Measurements from ENCODE around the gene GNAQ. TPM values are rescaled to one million over a fixed set of nuclear protein-coding genes. Genes with fewer than 3 reads are reported as not detected.
"Not testable (repeated sequence)": the region's sequence is repeated elsewhere in the genome, so short reads cannot be mapped to it uniquely, and the experiment has no call there.

Gene GNAQ
- total RNA-seq, 2 donors from 2014 or later: 9.4 to 22.3 TPM

DNA sequence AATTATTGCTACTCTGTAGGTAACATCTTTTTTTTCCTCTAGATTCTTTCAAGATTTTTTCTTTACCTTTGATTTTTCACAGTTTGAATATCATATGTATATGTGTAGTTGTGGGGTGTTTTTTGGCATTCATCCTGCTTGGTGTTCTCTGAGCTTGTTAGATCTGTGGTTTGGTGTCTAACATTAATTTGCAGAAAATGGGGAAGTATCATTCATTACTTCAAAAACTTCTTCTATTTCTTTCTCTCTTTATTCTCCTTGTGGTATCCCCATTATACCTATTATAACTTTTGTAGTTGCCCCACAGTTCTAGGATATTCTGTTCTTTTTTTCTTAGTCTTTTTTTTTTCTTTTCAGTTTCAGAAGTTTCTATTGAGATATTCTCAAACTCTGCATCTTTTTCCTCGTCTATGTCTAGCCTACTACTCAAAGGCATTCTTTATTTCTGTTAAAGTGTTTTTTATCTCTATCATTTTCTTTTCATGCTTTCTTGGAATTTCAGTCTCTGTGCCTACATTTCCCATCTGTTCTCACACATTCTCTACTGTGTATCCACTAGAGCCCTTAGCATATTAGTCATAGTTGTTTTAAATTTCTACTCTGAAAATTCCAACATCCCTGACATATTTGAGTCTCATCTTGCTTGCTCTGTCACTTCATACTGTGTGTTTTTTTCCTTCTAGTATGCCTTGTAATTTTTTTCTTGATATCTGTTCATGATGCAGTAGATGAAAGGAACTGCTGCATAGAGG, 323.4 kb downstream of the GNAQ start:
- no peak overlapping the region for H3K27ac Mint-ChIP-seq
- H3K36me3 Mint-ChIP-seq: peaks cover 20 to 31% of the 10 kb centered on the region in 2 donors
- H3K9me3 Mint-ChIP-seq: peaks cover 30 to 39% of the 10 kb centered on the region in 2 donors
- DNase-seq (ENCODE audit: low spot score in 2 of 2) (no peak), ATAC-seq (no peak)

DNA sequence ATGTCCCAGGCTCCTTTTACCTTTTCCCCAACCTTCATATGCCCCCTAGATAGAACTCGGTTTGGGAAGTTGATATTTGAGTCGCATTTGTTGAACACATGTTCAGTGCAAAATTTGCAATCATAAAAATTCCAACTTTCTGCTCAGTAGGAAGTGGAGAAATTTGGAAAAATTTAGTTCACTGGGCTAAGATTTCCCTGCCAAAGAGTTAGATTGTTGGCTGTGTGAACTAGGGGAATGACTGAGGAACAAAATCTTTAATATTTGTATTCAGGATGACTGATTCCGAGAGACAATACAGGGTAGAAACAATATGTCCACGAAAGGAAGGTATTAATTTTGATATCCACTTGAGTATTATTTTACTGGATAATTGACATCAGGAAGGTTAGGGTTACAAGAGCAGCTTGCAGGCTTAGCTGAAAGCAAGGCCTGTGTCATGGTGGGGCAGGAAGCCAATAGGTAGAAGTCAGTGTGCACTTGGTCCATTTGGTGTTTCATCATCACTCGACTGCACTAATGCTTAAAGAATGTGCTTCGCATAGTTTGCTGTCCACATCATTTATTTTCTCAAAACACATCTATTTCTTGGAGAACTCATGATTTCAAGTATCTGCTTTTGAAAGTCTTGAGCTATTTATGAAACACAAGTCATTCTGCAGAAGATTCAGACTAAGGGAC, 324.1 kb downstream of the GNAQ start:
- DNase-seq (ENCODE audit: low spot score in 2 of 2) (no peak), ATAC-seq (no peak)
- no peak overlapping the region for H3K27ac Mint-ChIP-seq
- peaks cover 30 to 35% of the 10 kb centered on the region in 2 donors for H3K9me3 Mint-ChIP-seq
- peaks cover 14 to 31% of the 10 kb centered on the region in 2 donors for H3K36me3 Mint-ChIP-seq

DNA sequence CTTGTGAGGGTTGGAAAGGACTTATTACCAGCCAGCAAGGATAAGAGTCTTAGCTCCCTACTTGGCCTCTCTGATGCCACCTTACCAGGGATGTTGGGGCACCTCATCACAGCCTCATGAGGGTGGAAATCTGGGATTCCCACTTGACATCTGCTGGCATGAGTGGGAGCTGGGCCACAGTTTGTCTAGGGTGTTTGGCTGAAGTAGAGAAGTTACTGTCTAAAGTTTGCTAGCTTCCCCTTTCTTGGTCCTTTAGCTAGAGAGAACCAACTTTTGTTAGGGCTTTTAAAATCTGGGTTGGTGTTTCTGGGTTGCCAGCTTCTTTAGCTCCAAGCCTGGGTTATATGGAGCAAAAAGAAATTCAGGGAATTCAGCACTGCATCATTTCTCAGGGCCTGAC, 326.0 kb downstream of the GNAQ start:
- H3K27ac Mint-ChIP-seq: no peak overlapping the region
- peaks cover 26 to 30% of the 10 kb centered on the region in 2 donors for H3K9me3 Mint-ChIP-seq
- no peak for ATAC-seq
- no peak for DNase-seq (ENCODE audit: low spot score in 2 of 2)
- peaks cover 9 to 26% of the 10 kb centered on the region in 2 donors for H3K36me3 Mint-ChIP-seq

DNA sequence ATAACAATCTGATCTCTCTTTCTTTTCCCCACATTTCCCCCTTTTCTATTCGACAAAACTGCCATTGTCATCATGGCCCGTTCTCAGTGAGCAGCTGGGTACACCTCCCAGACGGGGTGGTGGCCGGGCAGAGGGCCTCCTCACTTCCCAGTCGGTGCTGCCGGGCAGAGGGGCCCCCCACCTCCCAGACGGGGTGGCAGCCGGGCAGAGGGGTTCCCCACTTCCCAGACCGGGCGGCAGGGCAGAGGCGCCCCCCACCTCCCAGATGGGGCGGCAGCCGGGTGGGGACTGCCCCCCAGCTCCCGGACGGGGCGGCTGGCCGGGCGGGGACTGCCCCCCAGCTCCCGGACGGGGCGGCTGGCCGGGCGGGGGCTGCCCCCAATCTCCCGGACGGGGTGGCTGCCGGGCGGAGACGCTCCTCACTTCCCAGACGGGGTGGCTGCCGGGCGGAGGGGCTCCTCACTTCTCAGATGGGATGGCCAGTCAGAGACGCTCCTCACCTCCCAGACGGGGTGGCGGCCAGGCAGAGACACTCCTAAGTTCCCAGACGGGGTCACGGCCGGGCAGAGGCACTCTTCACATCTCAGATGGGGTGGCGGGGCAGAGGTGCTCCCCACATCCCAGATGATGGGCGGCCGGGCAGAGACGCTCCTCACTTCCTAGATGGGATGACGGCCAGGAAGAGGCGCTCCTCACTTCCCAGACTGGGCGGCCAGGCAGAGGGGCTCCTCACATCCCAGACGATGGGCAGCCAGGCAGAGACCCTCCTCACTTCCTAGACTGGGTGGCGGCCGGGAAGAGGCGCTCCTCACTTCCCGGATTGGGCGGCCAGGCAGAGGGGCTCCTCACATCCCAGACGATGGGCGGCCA, 328.9 kb downstream of the GNAQ start:
- DNase-seq (ENCODE audit: low spot score in 2 of 2); H3K27ac Mint-ChIP-seq; ATAC-seq; H3K36me3 Mint-ChIP-seq: not testable (repeated sequence)
- peaks cover 11 to 17% of the 10 kb centered on the region in 2 donors for H3K9me3 Mint-ChIP-seq

DNA sequence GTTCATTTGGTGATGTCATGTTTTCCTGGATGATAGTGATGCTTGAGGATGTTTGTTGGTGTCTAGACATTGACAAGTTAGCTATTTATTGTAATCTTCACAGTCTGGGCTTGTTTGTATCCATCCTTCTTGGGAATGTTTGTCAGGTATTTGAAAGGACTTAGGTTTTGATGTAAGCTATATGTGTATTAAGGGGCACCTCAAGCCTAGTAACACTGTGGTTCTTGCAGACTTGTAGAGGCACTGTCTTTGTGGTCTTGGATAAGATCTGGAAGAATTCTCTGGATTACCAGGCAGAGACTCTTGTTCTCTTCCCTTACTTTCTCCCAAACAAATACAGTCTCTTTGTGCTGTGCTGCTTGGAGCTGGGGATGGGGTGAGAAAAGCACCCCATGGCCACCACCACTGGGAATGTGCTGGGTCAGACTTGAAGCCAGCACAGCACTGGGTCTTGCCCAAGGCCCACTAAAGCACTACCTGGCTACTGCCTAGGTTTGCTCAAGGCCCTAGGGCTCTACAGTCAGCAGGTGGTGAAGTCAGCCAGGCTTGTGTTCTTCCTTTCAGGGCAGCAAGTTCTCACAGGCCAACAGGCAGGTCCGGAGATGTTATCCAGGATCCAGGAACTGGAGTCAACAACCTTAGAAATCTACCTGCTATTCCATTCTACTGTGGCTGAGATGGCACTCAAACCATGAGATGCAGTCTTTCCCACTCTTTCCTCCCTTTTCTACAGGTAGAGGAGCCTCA, 334.2 kb downstream of the GNAQ start:
- ATAC-seq: no peak
- H3K27ac Mint-ChIP-seq: peak overlapping the region in 1 of 2 donors; percentile 69
- no peak for DNase-seq (ENCODE audit: low spot score in 2 of 2)
- peaks cover 7 to 18% of the 10 kb centered on the region in 2 donors for H3K9me3 Mint-ChIP-seq
- peaks cover 0 to 18% of the 10 kb centered on the region in 2 donors for H3K36me3 Mint-ChIP-seq

DNA sequence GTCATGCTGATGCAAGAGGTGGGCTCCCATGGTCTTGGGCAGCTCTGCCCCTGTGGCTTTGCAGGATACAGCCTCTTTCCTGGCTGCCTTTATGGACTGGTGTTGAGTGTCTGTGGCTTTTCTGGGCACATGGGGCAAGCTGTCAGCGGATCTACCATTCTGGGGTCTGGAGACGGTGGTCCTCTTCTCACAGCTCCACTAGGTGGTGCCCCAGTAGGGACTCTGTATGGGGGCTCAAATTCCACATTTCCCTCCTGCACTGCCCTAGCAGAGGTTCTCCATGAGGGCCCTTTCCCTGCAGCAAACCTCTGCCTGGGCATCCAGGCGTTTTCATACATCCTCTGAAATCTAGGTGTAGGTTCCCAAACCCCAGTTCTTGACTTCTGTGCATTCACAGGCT, 340.9 kb downstream of the GNAQ start:
- not testable (repeated sequence) for DNase-seq (ENCODE audit: low spot score in 2 of 2); H3K36me3 Mint-ChIP-seq; ATAC-seq; H3K27ac Mint-ChIP-seq
- H3K9me3 Mint-ChIP-seq: peaks cover 6 to 23% of the 10 kb centered on the region in 2 donors

DNA sequence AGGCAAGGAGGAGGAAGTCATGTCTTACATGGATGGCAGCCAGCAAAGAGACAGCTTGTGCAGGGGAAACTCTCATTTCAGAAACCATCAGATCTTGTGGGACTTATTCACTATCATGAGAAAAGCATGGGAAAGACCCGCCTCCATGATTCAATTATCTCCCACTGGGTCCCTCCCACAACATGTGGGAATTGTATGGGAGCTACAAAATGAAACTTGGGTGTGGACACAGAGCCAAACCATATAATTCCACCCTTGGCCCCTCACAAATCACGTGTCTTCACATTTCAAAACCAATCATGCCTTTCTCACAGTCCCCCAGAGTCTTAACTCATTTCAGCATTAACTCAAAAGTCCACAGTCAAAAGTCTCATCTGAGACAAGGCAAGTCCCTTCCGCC, 341.5 kb downstream of the GNAQ start:
- DNase-seq (ENCODE audit: low spot score in 2 of 2); H3K27ac Mint-ChIP-seq; ATAC-seq; H3K36me3 Mint-ChIP-seq: not testable (repeated sequence)
- peaks cover 6 to 21% of the 10 kb centered on the region in 2 donors for H3K9me3 Mint-ChIP-seq

DNA sequence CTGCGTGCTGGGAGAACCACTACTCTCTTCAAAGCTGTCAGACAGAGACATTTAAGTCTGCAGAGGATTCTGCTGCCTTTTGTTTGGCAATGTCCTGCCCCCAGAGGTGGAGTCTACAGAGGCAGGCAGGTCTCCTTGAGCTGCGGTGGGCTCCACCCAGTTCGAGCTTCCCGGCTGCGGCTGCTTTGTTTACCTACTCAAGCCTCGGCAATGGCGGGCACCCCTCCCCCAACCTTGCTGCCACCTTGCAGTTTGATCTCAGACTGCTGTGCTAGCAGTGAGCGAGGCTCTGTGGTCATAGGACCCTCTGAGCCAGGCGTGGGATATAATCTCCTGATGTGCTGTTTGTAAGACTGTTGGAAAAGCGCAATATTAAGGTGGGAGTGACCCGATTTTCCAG, 343.9 kb downstream of the GNAQ start:
- not testable (repeated sequence) for DNase-seq (ENCODE audit: low spot score in 2 of 2)

DNA sequence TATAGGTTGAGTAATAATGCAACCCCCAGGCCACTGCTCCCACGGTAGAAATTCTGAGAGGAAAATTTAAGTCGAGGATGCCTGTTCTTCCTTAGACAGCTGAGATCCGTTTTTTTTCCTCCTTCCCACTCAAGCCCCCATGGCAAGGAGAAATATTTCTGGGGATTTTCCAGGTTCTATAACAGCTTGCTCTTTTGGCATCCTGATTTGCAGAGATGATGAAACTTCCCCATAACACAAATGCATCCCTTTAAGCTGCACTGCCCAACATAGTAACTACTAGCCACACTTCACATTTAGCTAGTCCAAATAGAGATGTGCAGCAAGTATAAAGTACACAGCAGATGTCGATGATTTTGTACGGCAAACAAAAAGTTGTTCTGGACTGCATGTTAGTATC, 351.0 kb downstream of the GNAQ start:
- ATAC-seq (no peak), DNase-seq (ENCODE audit: low spot score in 2 of 2) (no peak)
- Mint-ChIP-seq H3K9me3 (no peaks in the 10 kb centered on the region), H3K27ac (no peak overlapping the region), H3K36me3 (no peaks in the 10 kb centered on the region)

More for the DNA sequence above, 343.9 kb downstream of the GNAQ start:
- H3K9me3 Mint-ChIP-seq: peaks cover 6 to 21% of the 10 kb centered on the region in 2 donors
- H3K36me3 Mint-ChIP-seq, ATAC-seq, H3K27ac Mint-ChIP-seq: not testable (repeated sequence)

DNA sequence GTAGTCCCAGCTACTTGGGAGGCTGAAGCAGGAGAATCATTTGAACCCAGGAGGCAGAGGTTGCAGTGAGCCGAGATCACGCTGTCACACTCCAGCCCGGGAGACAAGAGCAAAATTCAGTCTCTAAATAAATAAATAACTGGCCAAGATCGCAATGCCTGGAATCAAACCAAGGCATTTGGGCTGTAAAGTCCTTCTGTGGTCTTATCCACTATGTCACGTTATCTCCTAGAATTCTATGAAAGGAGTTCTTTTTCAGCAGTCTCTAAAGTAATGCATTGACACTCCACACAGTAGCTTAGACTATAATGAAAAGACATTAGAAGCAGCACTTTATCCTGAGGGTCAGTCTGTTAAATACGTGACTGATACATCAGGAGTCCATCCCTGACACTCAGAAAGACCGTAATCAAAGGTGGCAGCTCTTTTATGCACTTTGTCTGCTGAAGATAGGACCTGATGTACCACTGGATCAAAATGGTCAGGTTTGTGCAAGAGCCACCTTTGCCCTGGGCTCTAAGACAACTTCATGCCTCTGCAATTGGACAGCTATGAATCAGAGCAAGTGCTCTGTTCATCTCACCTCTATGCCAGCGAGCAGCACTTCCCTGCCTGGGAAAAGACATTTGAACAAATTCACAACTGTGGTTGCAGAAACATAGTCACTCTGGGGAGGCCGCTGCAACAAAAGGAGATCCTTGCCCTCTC, 351.8 kb downstream of the GNAQ start:
- no peaks in the 10 kb centered on the region for H3K36me3 Mint-ChIP-seq
- no peaks in the 10 kb centered on the region for H3K9me3 Mint-ChIP-seq
- H3K27ac Mint-ChIP-seq: no peak overlapping the region
- DNase-seq (ENCODE audit: low spot score in 2 of 2) (no peak), ATAC-seq (no peak)

DNA sequence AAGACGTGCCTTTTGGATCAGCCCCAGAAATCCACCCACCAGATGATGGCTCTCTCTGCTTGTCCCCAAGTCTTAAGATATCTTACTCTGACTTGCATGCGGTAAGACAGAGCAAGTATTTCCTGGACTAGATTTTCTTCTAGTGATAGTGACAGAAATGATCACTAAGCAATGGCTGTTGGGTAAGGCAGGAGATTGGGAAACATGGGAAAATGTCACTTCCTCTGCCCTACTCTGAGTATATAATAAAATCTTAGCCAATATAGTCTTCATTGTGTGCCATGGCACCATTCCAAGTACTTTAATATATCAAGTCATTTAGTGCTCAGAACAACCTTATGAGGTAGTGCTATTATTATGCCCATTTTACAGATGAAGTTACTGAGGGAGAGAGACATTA, 352.5 kb downstream of the GNAQ start:
- ATAC-seq: no peak
- H3K27ac Mint-ChIP-seq: no peak overlapping the region
- no peaks in the 10 kb centered on the region for H3K36me3 Mint-ChIP-seq
- H3K9me3 Mint-ChIP-seq: no peaks in the 10 kb centered on the region
- no peak for DNase-seq (ENCODE audit: low spot score in 2 of 2)

DNA sequence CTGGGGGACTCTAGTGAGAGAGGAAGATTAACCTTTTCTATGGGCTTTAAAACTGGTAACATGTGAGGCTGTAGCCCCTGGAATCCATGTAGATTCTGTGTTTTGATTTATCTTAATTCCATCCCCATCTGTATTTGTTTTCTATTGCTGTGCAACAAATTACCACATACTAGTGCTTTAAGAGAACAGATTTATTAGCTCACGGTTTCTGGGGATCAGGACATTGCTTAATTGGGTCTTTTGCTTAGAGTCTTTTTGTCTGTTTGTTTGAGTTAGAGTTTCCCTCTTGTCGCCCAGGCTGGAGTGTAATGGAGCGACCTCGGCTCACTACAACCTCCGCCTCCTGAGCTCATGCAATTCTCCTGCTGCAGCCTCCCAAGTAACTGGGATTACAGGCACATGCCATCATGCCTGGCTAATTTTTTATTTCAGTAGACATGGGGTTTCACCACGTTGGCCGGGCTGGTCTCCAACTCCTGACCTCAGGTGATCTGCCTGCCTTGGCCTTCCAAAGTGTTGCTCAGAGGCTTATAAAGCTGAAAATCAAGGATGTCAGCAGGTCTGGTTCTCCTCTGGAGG, 353.6 kb downstream of the GNAQ start:
- Mint-ChIP-seq H3K36me3 (no peaks in the 10 kb centered on the region), H3K27ac (no peak overlapping the region), H3K9me3 (no peaks in the 10 kb centered on the region)
- no peak for DNase-seq (ENCODE audit: low spot score in 2 of 2)
- no peak for ATAC-seq

DNA sequence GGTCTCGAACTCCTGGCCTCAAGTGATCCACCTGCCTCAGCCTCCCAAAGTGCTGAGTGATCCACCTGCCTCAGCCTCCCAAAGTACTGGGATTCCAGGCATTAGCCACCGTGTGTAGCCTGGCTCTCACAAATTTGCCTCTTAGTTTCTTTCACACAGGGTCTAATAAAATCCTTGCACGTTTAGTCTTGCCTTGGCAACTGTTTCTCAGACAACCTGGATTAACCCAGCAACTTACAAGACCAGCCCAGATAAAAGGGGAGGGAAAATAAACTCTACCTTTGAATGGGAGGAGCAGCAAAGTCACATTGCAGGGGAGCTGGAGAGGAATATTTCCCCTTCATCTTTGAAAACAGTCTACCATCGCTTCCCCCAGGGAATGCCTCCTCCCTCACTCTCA, 354.2 kb downstream of the GNAQ start:
- Mint-ChIP-seq H3K9me3 (no peaks in the 10 kb centered on the region), H3K27ac (no peak overlapping the region), H3K36me3 (no peaks in the 10 kb centered on the region)
- ATAC-seq (no peak), DNase-seq (ENCODE audit: low spot score in 2 of 2) (no peak)

DNA sequence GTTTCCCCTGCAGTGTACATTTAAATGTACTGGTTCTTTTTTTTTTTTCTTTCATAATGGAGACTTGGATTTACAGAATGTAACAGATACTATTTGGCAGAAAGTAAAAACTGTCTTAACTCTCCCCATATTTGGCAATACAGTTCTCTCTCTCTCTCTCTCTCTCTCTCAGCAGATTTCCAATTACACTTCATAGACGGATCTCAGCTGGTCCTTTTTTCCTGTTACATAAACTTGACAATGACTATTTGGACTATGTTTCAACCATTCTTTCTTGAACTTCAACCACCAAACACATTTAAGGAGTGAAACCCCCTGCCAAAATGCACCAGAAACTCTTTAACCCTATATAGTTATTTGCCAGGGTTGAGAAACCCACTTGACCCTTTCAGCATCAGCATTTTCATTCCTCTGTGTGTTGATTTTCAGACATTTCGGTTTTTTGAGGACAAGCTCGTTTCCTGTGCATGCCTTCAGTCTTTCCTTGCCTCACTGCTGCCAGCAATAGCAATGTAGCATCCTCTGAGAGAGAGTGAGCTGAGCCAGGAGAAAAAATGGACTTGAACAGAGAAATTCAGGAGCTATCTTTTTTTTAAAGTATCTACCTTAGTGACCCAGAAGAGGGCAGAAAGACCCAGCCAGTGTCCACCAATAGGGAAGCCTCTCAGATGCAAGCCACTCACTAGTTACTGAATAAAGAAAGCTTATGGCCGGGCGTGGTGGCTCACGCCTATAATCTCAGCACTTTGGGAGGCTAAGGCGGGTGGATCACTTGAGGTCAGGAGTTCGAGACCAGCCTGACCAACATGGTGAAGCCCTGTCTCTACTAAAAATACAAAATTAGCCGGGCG, 357.4 kb downstream of the GNAQ start:
- Mint-ChIP-seq H3K36me3 (no peaks in the 10 kb centered on the region), H3K27ac (no peak overlapping the region), H3K9me3 (no peaks in the 10 kb centered on the region)
- ATAC-seq (no peak), DNase-seq (ENCODE audit: low spot score in 2 of 2) (no peak)

DNA sequence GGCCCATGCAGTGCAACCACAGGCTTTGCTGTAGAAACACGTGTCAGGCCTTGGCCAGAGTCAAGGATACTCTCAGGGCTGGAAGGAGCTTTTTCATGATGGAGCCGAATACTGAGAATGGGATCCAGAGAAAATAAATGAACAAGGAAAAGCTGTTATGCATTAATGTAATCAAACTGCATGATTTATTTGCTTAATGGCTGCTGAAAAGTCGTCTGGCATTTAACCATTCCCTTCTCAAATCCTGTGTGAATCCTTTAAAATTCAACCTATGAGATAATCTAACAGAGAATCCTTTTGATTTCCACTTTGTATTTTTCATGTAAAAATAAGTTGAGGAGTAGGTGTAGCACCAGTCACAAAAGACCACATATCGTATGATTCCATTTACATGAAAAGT, 359.4 kb downstream of the GNAQ start:
- Mint-ChIP-seq H3K36me3 (no peaks in the 10 kb centered on the region), H3K27ac (no peak overlapping the region), H3K9me3 (no peaks in the 10 kb centered on the region)
- DNase-seq (ENCODE audit: low spot score in 2 of 2): no peak
- ATAC-seq: no peak

Measured in activated naive CD4-positive, alpha-beta T cell treated with anti-CD3 and anti-CD28 coated beads, Interleukin-2, amount 50 U/mL, for 72 hours (primary cell).